ENCODE data around the gene CYP19A1. TPM values are rescaled to one million over a fixed set of nuclear protein-coding genes. Genes with fewer than 3 reads are reported as not detected.

The CYP19A1 gene
- total and polyA plus RNA-seq, 2 of the 8 experiments (the other 6 are each of a cell fraction or from before 2014, with no cell fraction given) = not detected

DNA sequence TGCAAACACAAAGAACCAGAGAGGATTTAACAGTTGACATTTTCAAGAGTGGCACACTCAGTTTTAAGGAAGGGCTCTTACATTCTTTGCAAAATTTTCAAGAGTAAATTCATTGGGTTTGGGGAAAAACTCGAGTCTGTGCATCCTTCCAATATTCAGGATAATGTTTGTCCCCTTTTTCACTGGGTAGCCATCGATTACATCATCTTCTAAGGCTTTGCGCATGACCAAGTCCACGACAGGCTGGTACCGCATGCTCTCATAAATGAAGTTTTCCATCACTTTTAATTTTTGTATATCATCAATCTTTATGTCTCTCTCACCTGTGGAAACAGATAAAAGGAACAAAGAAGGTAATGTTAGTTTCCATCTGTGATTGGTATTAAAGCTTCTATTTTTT lies 126.2 kb downstream of the CYP19A1 start (continued):
- TF ChIP-seq CHD7 (IDR thresholded peaks at IDR 0.05; ENCODE audit: insufficient replicate concordance, low read length) = no peak
